MCF 10A (cell line): ENCODE measurements around the gene TXNDC9. TPM values are rescaled to one million over a fixed set of nuclear protein-coding genes. Genes with fewer than 3 reads are reported as not detected.
"Not testable (repeated sequence)": the region's sequence is repeated elsewhere in the genome, so short reads cannot be mapped to it uniquely, and the experiment has no call there.

Experiments used
- BruUV-seq: library from RNA; stranded (reverse); fragments of 400-500 nt; replicated peaks from 2 replicates; lab custom pipeline; 2021; lab: Mats Ljungman, UMichigan
- CTCF ChIA-PET: fragments of 300-600 bp; sonication (Branson Sonifier 250); formaldehyde crosslinking; extraction: SDS; loops from one replicate; lab custom pipeline; 2021; ENCODE audit warnings: antibody characterized with exemption, inconsistent platforms; lab: Yijun Ruan, JAX
- POLR2A ChIA-PET: fragments of 300-600, 350-650 bp; sonication (Branson Sonifier 250); formaldehyde crosslinking; extraction: SDS; loops from one replicate; lab custom pipeline; 2020; ENCODE audit warnings: antibody characterized with exemption, inconsistent platforms; lab: Yijun Ruan, JAX
- DNase-seq: peaks from one replicate; pipeline ENCODE4 v3.0.0-alpha.2; 2018; ENCODE audit not compliant: unreplicated experiment
- H3K27ac Mint-ChIP-seq: one replicate; pipeline ENCODE4 v1.8.0; 2022; ENCODE audit warnings: mild to moderate bottlenecking, low read depth, mixed read lengths; ENCODE audit not compliant: unreplicated experiment
- H3K27me3 Mint-ChIP-seq: one replicate; pipeline ENCODE4 v1.8.0; 2022; ENCODE audit warnings: mixed read lengths; ENCODE audit not compliant: insufficient read depth, unreplicated experiment
- H3K36me3 Mint-ChIP-seq: one replicate; pipeline ENCODE4 v1.8.0; 2022; ENCODE audit warnings: mild to moderate bottlenecking, moderate library complexity, mixed read lengths; ENCODE audit not compliant: insufficient read depth, unreplicated experiment
- H3K4me1 Mint-ChIP-seq: one replicate; pipeline ENCODE4 v1.8.0; 2022; ENCODE audit warnings: mixed read lengths; ENCODE audit not compliant: insufficient read depth, unreplicated experiment
- H3K4me3 Mint-ChIP-seq: one replicate; pipeline ENCODE4 v1.8.0; 2022; ENCODE audit warnings: mild to moderate bottlenecking, moderate library complexity, mixed read lengths; ENCODE audit not compliant: unreplicated experiment
- H3K9me3 Mint-ChIP-seq: one replicate; pipeline ENCODE4 v1.8.0; 2022; ENCODE audit warnings: mixed read lengths; ENCODE audit not compliant: unreplicated experiment
- intact Hi-C: fragments of 100-400 bp; cut with micrococcal nuclease; formaldehyde crosslinking; loops from 2 replicates; pipeline ENCODE4 v1.14.1; 2022
- total RNA-seq: library from RNA; stranded (reverse); gene quantifications from 2 replicates; pipeline ENCODE4 v1.2.3, GENCODE V29; 2022
- TF ChIP-seq, protein P1 (sequence below): fragments of 200-600 bp; IDR thresholded peaks from one replicate; pipeline ENCODE4 v1.8.0; 2022; ENCODE audit warnings: antibody characterized with exemption, mild to moderate bottlenecking; ENCODE audit not compliant: unreplicated experiment

TXNDC9 gene
- total RNA-seq, 1 experiment from 2014 or later = 40.2 TPM

DNA sequence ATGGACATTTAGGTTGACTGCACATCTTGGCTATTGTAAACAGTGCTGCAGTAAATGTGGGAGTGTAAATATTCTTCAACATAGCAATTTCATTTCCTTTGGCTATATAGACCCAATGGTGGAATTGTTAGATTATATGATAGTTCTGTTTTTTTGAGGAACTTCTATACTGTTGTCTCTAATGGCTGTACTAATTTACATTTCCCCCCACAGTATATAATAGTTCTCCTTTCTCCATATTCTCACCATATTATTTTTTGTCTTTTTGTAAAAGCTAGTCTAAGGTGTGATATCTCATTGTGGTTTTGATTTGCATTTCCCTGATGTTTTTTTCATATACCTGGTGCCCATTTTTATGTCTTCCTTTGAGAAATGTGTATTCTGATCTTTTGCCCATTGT lies 14.1 kb upstream of the TXNDC9 start:
- H3K4me3 Mint-ChIP-seq = no peak overlapping the region
- H3K9me3 Mint-ChIP-seq = no peaks in the 10 kb centered on the region
- peaks cover 4% of the 10 kb centered on the region for H3K36me3 Mint-ChIP-seq
- peak overlapping the region; percentile 18 for H3K27ac Mint-ChIP-seq
- intact Hi-C loops = no loop called here
- H3K4me1 Mint-ChIP-seq = peaks cover 13% of the 10 kb centered on the region
- no peak for DNase-seq
- ChIA-PET POLR2A (interaction anchor here (4.1 kb wide), 1 partner anchor 13 kb away, joined by 23 read pairs; the partner anchor contains the start of genes EIF5B and TXNDC9), CTCF (no interaction called here)
- H3K27me3 Mint-ChIP-seq = no peaks in the 10 kb centered on the region
- no TSS peak for BruUV-seq
- TF ChIP-seq, protein P1, sequence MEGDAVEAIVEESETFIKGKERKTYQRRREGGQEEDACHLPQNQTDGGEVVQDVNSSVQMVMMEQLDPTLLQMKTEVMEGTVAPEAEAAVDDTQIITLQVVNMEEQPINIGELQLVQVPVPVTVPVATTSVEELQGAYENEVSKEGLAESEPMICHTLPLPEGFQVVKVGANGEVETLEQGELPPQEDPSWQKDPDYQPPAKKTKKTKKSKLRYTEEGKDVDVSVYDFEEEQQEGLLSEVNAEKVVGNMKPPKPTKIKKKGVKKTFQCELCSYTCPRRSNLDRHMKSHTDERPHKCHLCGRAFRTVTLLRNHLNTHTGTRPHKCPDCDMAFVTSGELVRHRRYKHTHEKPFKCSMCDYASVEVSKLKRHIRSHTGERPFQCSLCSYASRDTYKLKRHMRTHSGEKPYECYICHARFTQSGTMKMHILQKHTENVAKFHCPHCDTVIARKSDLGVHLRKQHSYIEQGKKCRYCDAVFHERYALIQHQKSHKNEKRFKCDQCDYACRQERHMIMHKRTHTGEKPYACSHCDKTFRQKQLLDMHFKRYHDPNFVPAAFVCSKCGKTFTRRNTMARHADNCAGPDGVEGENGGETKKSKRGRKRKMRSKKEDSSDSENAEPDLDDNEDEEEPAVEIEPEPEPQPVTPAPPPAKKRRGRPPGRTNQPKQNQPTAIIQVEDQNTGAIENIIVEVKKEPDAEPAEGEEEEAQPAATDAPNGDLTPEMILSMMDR = no peak

GRCh38 chr2:99348173-99348572 lies 12.0 kb upstream of the TXNDC9 start:
- Mint-ChIP-seq H3K36me3 (peaks cover 4% of the 10 kb centered on the region), H3K4me1 (peaks cover 10% of the 10 kb centered on the region), H3K9me3 (no peaks in the 10 kb centered on the region), H3K27ac (peak overlapping the region; percentile 44), H3K27me3 (no peaks in the 10 kb centered on the region), H3K4me3 (no peak overlapping the region)
- TF ChIP-seq, protein P1 = no peak
- BruUV-seq = no TSS peak
- ChIA-PET POLR2A (interaction anchor here (1.2 to 4.1 kb wide), 2 partner anchors 8 to 11 kb away, joined by 4 to 23 read pairs; partner anchors contain the start of genes EIF5B and TXNDC9), CTCF (interaction anchor here (0.6 to 2.9 kb wide), 4 partner anchors 10 to 699 kb away, joined by 3 to 8 read pairs (median 3); partner anchors contain the start of gene EIF5B)
- DNase-seq = no peak
- intact Hi-C loops = no loop called here

DNA sequence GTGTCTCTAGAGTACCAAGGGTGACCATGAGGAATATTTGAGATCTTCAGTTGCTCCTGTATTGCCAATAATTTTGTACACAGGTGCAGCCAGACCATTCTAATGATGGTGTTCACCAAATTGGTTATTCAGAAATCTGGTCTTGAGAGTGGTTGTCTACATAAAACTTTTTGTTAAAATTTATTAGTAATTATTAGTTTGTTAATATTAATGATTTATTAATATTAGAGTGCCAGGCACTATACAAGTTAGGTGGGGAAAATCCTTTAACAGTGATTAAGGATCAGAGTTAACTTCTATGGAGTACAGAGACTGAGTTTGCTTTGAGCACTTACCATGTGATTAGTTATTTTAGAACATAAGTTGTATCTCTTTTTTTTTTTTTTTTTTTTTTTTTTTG lies 10.1 kb upstream of the TXNDC9 start:
- TF ChIP-seq, protein P1 = no peak
- intact Hi-C loops = no loop called here
- POLR2A ChIA-PET = interaction anchor here (4.1 kb wide), 1 partner anchor 9 kb away, joined by 23 read pairs; the partner anchor contains the start of genes EIF5B and TXNDC9
- CTCF ChIA-PET = interaction anchor here (0.6 kb wide), 3 partner anchors 33 to 235 kb away, joined by 3 to 4 read pairs (median 3); no protein-coding TSS in a partner anchor
- Mint-ChIP-seq H3K27me3 (no peaks in the 10 kb centered on the region), H3K27ac (no peak overlapping the region), H3K4me3 (no peak overlapping the region), H3K36me3 (peaks cover 7% of the 10 kb centered on the region), H3K4me1 (peaks cover 27% of the 10 kb centered on the region), H3K9me3 (no peaks in the 10 kb centered on the region)
- no peak for DNase-seq
- BruUV-seq = no TSS peak

GRCh38 chr2:99345446-99345845 lies 9.3 kb upstream of the TXNDC9 start:
- H3K4me3 Mint-ChIP-seq, POLR2A ChIA-PET, BruUV-seq, intact Hi-C loops, H3K27me3 Mint-ChIP-seq, CTCF ChIA-PET, H3K9me3 Mint-ChIP-seq, H3K36me3 Mint-ChIP-seq, DNase-seq, H3K27ac Mint-ChIP-seq: not testable (repeated sequence)
- H3K4me1 Mint-ChIP-seq = peaks cover 29% of the 10 kb centered on the region
